ENCODE measurements around the gene DHX35. TPM values are rescaled to one million over a fixed set of nuclear protein-coding genes. Genes with fewer than 3 reads are reported as not detected.
A peak's percentile ranks its signal among the peaks of the same experiment; 100 is the strongest.

Gene DHX35
- total RNA-seq, 1 donor from 2014 or later, result 6.1 TPM

- no peak for DNase-seq (ENCODE audit: low read depth)
- TF ChIP-seq CTCF (conservative IDR thresholded peaks at IDR 0.05; ENCODE audit: low read depth, low read length), result no peak
- H3K4me3 ChIP-seq (ENCODE audit: low read depth, low read length), result no peak overlapping the region
Observed at GRCh38 chr20:38932457-38933120, 29.6 kb upstream of the DHX35 start.

- no peak for DNase-seq (ENCODE audit: low read depth)
- TF ChIP-seq CTCF (conservative IDR thresholded peaks at IDR 0.05; ENCODE audit: low read depth, low read length), result no peak
Observed at GRCh38 chr20:38934530-38934929, 27.6 kb upstream of the DHX35 start.

GRCh38 chr20:38935285-38935684 lies 26.9 kb upstream of the DHX35 start:
- H3K4me3 ChIP-seq (ENCODE audit: low read depth, low read length), result no peak overlapping the region
- DNase-seq (ENCODE audit: low read depth), result no peak
- TF ChIP-seq CTCF (conservative IDR thresholded peaks at IDR 0.05; ENCODE audit: low read depth, low read length), result peak; percentile 46

More at GRCh38 chr20:38934530-38934929, 27.6 kb upstream of the DHX35 start:
- H3K4me3 ChIP-seq (ENCODE audit: low read depth, low read length), result no peak overlapping the region

- no peak for DNase-seq (ENCODE audit: low read depth)
- no peak for TF ChIP-seq CTCF (conservative IDR thresholded peaks at IDR 0.05; ENCODE audit: low read depth, low read length)
- H3K4me3 ChIP-seq (ENCODE audit: low read depth, low read length), result no peak overlapping the region
Observed at GRCh38 chr20:38935967-38936407, 26.2 kb upstream of the DHX35 start.

GRCh38 chr20:38937000-38937399 lies 25.1 kb upstream of the DHX35 start:
- no peak for TF ChIP-seq CTCF (conservative IDR thresholded peaks at IDR 0.05; ENCODE audit: low read depth, low read length)
- H3K4me3 ChIP-seq (ENCODE audit: low read depth, low read length), result no peak overlapping the region
- no peak for DNase-seq (ENCODE audit: low read depth)

GRCh38 chr20:38937978-38938473 lies 24.1 kb upstream of the DHX35 start:
- TF ChIP-seq CTCF (conservative IDR thresholded peaks at IDR 0.05; ENCODE audit: low read depth, low read length), result no peak
- DNase-seq (ENCODE audit: low read depth), result no peak

GRCh38 chr20:38939686-38940085 lies 22.5 kb upstream of the DHX35 start:
- no peak for DNase-seq (ENCODE audit: low read depth)
- no peak for TF ChIP-seq CTCF (conservative IDR thresholded peaks at IDR 0.05; ENCODE audit: low read depth, low read length)
- H3K4me3 ChIP-seq (ENCODE audit: low read depth, low read length), result no peak overlapping the region

More at GRCh38 chr20:38937978-38938473, 24.1 kb upstream of the DHX35 start:
- no peak overlapping the region for H3K4me3 ChIP-seq (ENCODE audit: low read depth, low read length)
